ENCODE data around the gene MMP15.

MMP15 gene

DNA sequence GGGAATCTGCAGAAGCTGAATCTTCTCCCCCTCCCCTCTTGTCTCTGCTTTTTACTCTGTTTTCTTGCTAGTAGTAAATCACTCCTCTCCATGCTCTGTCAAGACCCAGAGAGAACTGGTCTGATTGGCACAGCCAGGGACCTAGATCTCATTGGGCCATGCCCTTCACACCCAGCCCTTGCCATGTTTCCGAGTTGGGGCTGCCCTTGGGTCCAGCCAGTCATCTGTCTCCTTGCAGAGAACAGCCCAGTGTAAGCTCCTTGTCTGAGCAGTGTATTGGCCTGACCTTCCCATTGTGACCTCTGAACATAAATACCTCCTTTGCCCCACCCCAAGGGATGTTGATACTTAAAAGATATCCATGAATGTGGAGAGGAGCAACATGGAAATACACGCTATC lies 3.9 kb downstream of the MMP15 start:
- DNase-seq (ENCODE audit: low read depth) = no peak
- TF ChIP-seq, protein P1, sequence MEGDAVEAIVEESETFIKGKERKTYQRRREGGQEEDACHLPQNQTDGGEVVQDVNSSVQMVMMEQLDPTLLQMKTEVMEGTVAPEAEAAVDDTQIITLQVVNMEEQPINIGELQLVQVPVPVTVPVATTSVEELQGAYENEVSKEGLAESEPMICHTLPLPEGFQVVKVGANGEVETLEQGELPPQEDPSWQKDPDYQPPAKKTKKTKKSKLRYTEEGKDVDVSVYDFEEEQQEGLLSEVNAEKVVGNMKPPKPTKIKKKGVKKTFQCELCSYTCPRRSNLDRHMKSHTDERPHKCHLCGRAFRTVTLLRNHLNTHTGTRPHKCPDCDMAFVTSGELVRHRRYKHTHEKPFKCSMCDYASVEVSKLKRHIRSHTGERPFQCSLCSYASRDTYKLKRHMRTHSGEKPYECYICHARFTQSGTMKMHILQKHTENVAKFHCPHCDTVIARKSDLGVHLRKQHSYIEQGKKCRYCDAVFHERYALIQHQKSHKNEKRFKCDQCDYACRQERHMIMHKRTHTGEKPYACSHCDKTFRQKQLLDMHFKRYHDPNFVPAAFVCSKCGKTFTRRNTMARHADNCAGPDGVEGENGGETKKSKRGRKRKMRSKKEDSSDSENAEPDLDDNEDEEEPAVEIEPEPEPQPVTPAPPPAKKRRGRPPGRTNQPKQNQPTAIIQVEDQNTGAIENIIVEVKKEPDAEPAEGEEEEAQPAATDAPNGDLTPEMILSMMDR (IDR thresholded peaks at IDR 0.05; ENCODE audit: control insufficient read depth, extremely low read depth, insufficient read depth) = no peak

DNA sequence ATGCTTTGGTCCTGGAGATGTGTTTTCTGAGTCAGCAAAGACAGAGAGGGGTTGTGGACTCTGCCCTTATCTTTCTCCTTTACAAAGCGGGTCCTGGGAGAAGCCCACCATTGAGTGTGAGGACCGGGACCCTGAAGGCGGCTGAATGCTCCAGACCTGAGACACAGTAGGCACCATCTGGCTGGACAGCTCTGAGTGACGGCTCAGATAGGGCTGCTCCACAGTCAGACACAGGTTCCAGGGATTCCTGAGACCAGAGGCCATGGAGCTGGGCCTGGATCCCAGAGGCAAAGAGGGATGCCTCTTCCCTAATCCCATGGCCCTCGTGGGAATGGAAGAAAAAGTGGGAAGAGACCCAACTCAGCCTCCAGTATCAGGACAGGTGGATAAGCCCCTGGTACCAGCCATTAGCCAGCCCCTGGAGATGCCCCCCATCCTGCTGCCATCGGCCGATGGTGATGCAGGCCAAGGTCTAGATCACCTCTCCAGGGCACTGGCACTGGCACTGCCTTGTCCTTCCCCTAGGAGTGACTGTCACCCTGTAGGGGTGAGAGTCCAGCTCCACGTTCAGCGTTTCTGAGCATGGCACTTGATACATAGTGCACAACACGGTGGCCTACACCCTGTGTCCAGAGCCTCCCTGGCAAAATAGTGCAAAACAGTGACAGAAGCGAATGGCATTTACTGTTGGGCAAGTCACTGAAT lies 4.7 kb downstream of the MMP15 start:
- TF ChIP-seq, protein P1 (IDR thresholded peaks at IDR 0.05; ENCODE audit: control insufficient read depth, extremely low read depth, insufficient read depth) = no peak
- no peak overlapping the region for H3K4me3 ChIP-seq (ENCODE audit: low read depth, low read length)
- DNase-seq (ENCODE audit: low read depth) = no peak

More for the DNA sequence above, 3.9 kb downstream of the MMP15 start:
- H3K4me3 ChIP-seq (ENCODE audit: low read depth, low read length) = no peak overlapping the region

DNA sequence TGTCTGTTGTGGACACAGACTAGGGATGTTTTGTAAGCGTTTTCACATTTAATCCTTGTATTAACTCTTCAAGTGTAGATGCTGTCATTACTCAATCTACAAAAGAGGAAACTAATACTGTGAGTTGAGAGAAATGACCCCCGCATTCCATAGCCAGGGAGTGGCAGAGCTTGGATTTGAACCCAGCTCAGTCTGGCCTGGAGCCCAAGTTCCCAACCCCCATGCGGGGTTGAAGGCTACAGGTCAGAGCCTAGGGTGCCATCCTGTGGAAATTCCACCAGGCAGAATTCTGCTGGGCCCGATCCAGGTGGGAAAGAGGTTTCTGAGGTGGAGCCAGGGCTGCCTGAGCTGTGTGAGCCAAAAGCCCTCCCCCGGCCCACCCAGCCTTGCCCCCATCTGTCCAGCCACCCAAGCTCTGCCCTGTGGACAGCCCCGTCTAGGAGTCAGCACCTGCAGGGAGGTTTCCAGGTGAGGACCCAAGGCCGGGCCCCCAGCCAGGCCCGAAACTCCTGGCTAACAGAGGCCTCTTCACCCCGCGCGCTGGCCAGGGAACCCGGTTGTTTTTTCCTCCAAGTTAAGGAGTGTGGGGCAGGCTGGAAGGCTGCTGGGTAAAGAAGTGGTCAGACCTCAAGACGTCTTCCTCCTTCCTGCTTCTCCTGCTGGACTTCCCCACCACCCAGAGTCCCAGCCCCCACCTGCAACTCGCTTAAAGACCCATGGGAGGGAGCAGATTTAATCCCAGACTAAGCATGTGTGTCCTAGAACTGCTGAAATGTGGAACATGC lies 5.7 kb downstream of the MMP15 start:
- no peak overlapping the region for H3K4me3 ChIP-seq (ENCODE audit: low read depth, low read length)
- TF ChIP-seq, protein P1 (IDR thresholded peaks at IDR 0.05; ENCODE audit: control insufficient read depth, extremely low read depth, insufficient read depth) = no peak
- DNase-seq (ENCODE audit: low read depth) = no peak

DNA sequence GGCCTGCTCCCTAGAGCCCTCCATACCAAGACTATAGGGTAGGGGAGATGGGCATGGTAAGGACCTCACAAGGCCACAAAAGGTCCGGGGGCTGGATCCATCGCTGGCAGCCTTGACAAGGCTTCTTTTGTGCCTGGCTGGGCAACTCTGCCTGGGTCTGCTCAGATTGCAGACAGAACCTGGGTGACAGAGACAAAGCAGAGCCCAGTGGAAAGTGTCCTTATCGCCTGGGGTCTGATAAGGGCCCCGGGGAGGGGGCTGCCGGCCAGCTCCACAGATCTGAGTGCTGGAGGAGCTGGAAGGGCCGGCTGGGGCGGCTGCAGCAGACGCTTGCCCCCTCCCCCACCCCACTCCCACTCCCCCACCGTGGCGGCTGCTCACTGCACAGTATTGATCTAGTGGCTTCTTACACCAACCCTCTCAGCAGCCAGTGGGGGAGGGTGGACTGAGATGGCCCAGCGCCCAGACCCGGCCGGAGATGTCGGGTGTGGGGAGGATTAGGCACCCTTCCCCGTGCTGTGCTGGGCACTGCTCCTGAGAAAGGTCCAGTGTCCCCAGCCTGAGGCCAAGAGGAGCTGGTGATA lies 7.2 kb downstream of the MMP15 start:
- DNase-seq (ENCODE audit: low read depth) = no peak

DNA sequence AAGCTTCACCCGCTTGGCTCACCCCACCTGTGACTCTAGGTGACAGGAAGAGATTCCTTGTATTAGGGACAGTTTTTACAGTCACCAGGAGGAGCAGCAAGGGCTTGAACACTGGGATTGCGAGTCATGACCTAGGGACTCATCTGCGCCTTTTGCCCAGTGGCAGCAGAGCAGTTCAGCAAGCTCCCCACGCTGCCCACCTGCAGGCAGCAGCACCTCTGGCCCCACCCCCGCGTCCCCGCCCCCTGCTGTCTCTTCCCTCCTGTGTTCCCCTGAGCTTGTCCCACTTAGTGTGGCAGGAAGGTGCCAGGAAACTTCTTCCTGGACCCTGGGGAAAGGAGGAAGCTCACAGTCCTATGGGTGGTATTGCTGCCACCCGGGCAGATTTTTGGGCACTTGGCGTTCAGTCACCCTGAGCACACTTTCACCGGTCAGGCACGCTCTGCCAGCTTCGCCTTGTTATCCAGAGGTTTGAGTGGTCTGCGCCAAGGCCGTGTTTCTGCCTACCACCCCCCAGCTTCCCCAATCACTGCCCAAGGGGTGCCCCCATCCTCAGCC lies 8.7 kb downstream of the MMP15 start:
- no peak for DNase-seq (ENCODE audit: low read depth)
- TF ChIP-seq, protein P1 (IDR thresholded peaks at IDR 0.05; ENCODE audit: control insufficient read depth, extremely low read depth, insufficient read depth) = no peak
- H3K4me3 ChIP-seq (ENCODE audit: low read depth, low read length) = no peak overlapping the region

More for the DNA sequence above, 7.2 kb downstream of the MMP15 start:
- TF ChIP-seq, protein P1 (IDR thresholded peaks at IDR 0.05; ENCODE audit: control insufficient read depth, extremely low read depth, insufficient read depth) = no peak
- no peak overlapping the region for H3K4me3 ChIP-seq (ENCODE audit: low read depth, low read length)

DNA sequence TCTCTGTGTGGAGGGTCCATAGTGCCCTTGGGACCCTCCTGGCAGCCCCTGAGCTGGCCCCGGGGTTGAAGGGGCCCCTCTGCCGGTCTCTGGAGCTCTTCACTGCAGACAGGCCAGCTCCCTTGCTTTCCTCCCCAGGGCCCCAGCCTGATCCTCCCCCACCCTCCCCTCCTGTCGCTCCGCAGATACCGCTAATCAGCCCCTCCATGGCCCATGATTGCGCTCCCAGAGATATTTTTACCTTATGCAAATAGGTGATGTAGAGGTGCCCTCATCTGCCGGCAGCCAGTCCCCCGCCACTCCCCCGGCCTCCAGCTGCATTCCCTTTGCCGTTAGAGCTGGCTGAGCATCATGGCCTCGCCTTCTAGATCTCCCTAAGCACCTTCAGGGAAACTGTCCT lies 9.2 kb downstream of the MMP15 start:
- no peak overlapping the region for H3K4me3 ChIP-seq (ENCODE audit: low read depth, low read length)
- TF ChIP-seq, protein P1 (IDR thresholded peaks at IDR 0.05; ENCODE audit: control insufficient read depth, extremely low read depth, insufficient read depth) = no peak
- DNase-seq (ENCODE audit: low read depth) = no peak
